Adrenal gland (tissue), 12 donors: ENCODE results near the gene ZSWIM1. TPM values are rescaled to one million over a fixed set of nuclear protein-coding genes. Genes with fewer than 3 reads are reported as not detected.

ENCODE experiments used
- DNase-seq, 7 donors: peaks; one replicate each; pipeline ENCODE4 v3.0.0-alpha.2; 2019 to 2020
- H3K27ac ChIP-seq, 5 donors: fragments of 200-600 bp; sonication (generic) in 4 of 5; 1 replicate in 3 of 5; 2 replicates in 2 of 5; pipeline versions ENCODE4 v1.5.1 to v1.8.0; 2016 to 2020; ENCODE audit warnings: mild to moderate bottlenecking in 1 of 5
- H3K27me3 ChIP-seq: fragments of 200-600 bp; 2 replicates; pipeline ENCODE4 v1.8.0; 2021
- H3K36me3 ChIP-seq, 2 donors: fragments of 200-600 bp; replicated peaks in 1 of 2; 1 replicate in 1 of 2; 2 replicates in 1 of 2; pipeline versions ENCODE4 v1.5.1 to v1.8.0; 2018 to 2022
- H3K4me1 ChIP-seq, 2 donors: fragments of 200-600 bp; replicated peaks in 1 of 2; 1 replicate in 1 of 2; 2 replicates in 1 of 2; pipeline versions ENCODE4 v1.5.1 to v1.8.0; 2018 to 2021
- H3K4me3 ChIP-seq, 4 donors: fragments of 200-600 bp; sonication (generic) in 3 of 4; one replicate each; pipeline ENCODE4 v1.5.1; 2016 to 2018
- H3K9me3 ChIP-seq, 3 donors: fragments of 200-600 bp; sonication (generic) in 1 of 3; replicated peaks in 1 of 3; 1 replicate in 2 of 3; 2 replicates in 1 of 3; pipeline versions ENCODE4 v1.5.1 to v1.8.0; 2016 to 2021
- POLR2A ChIP-seq, 2 donors: fragments of 450-650 bp; IDR thresholded peaks; one replicate each; pipeline ENCODE4 v1.6.1; 2017; ENCODE audit warnings: antibody characterized with exemption in 2 of 2, mild to moderate bottlenecking in 2 of 2, moderate library complexity in 1 of 2
- WGBS, 4 donors: extraction: QIAGEN DNeasy Blood & Tissue Kit in 2 of 4; methylation state at CpG; one replicate each; pipeline versions ENCODE4 v1.1.5 to v1.1.7; 2013 to 2017; 5-methylcytosine and 5-hydroxymethylcytosine counted together
- intact Hi-C, 2 donors: fragments of 100-400 bp; cut with DNase I; formaldehyde crosslinking; loops; one replicate each; pipeline versions ENCODE4 v1.14.1 to v1.15.0; 2022 to 2023
- polyA plus RNA-seq, 3 donors: library from polyadenylated mRNA; stranded (reverse); fragments of 200-250 nt in 2 of 3; fragments of 350-450 nt in 1 of 3; fragmentation: Illumina TruSeq in 1 of 3; extraction: RNeasy Lipid Tissue Mini Kit (QIAGEN cat#74804) in 1 of 3; gene quantifications; one replicate each; pipeline ENCODE4 v1.2.3, GENCODE V29; 2013 to 2014
- total RNA-seq, 9 donors: library from RNA; depleted of rRNA in 4 of 9; stranded (reverse); fragments of >200 nt in 4 of 9; fragments of 120-200 nt in 1 of 9; fragmentation: NEBNext Ultra II Directional in 1 of 9; extraction: Animal tissue kit (Norgen Biotek cat#: 25700) in 1 of 9; gene quantifications; one replicate each; pipeline versions ENCODE4 v1.1.0 to v1.2.4, GENCODE V29; 2013 to 2023
- TF ChIP-seq, protein P1 (sequence below), 6 experiments: fragments of 450-650 bp in 4 of 6; fragments of 200-600 bp in 2 of 6; sonication (generic) in 1 of 6; IDR thresholded peaks; 1 replicate in 5 of 6; 2 replicates in 1 of 6; pipeline versions ENCODE4 v1.5.1 to v1.8.0; 2016 to 2021; ENCODE audit warnings: antibody characterized with exemption in 6 of 6, mild to moderate bottlenecking in 2 of 6, moderate library complexity in 1 of 6
- donor health status: healthy with polysubstance abuse.
- donor health status: Bipolar disorder and iron deficiency.
- donor health status: DM: yes; HTN: yes; CAD: no.
- donor health status: DM: no; HTN: no; CAD: no.
- donor health status: DM: no; HTN: no; CAD: no.
- donor health status: DM: yes; HTN: yes; CAD: no.

The ZSWIM1 gene
- total and polyA plus RNA-seq, 12 donors: 4.2 to 22.1 (median 18.3) TPM

DNA sequence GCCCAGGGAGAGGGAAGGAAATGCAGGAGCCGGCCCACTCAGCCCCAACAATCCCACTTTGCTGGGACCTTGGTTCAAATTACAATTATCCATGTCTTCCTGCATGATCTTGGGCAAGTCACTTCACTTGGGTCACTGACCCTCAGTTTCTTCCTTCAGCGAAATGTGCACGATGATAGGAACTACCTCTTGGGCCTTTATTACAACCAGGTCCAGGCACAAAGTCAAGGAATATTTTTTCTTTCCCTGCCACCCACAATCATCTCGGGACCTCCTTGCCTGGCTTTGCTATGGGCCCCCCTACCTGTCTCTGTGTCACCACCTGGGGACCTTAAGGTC lies 31.3 kb downstream of the ZSWIM1 start:
- Histone ChIP-seq H3K4me1 (peaks cover 15 to 38% of the 10 kb centered on the region in 2 donors), H3K9me3 (no peaks in the 10 kb centered on the region), H3K27ac (peak overlapping the region in 4 of 5 donors; percentile 77 to 92 (median 90)), H3K4me3 (peak overlapping the region in 2 of 4 donors; percentile 24 to 87), H3K27me3 (no peaks in the 10 kb centered on the region), H3K36me3 (peaks cover 0 to 13% of the 10 kb centered on the region in 2 donors)
- 20 to 30% (median 24%) methylated on average over 3 to 4 of the region's 4 CpGs for whole genome bisulfite sequencing, 4 donors
- TF ChIP-seq, protein P1, sequence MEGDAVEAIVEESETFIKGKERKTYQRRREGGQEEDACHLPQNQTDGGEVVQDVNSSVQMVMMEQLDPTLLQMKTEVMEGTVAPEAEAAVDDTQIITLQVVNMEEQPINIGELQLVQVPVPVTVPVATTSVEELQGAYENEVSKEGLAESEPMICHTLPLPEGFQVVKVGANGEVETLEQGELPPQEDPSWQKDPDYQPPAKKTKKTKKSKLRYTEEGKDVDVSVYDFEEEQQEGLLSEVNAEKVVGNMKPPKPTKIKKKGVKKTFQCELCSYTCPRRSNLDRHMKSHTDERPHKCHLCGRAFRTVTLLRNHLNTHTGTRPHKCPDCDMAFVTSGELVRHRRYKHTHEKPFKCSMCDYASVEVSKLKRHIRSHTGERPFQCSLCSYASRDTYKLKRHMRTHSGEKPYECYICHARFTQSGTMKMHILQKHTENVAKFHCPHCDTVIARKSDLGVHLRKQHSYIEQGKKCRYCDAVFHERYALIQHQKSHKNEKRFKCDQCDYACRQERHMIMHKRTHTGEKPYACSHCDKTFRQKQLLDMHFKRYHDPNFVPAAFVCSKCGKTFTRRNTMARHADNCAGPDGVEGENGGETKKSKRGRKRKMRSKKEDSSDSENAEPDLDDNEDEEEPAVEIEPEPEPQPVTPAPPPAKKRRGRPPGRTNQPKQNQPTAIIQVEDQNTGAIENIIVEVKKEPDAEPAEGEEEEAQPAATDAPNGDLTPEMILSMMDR (IDR thresholded peaks at IDR 0.05): no peak
- TF ChIP-seq POLR2A (IDR thresholded peaks at IDR 0.05): no peak
- DNase-seq: no peak
- intact Hi-C loops: no loop called here

DNA sequence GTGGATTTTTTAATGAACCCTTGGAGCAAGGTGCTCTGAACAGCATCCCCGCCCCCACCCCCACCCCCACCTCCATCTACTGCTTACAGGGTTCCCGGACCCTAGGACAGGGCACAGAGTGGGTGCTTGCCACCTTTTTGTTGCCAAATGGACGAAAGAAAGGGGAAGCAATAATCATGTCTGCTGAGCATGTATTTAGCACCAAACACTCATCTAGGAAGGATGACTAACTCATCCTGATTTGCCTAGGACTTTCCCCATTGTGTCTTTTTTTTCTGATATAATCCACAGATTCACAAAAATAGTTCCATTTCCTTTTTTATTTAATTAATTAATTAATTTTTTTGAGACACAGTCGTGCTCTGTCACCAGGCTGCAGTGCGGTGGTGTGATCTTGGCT lies 32.1 kb downstream of the ZSWIM1 start:
- Histone ChIP-seq H3K27me3 (no peaks in the 10 kb centered on the region), H3K4me1 (peaks cover 16 to 46% of the 10 kb centered on the region in 2 donors), H3K27ac (peak overlapping the region in 2 of 5 donors; percentile 69 to 92), H3K36me3 (peaks cover 0 to 10% of the 10 kb centered on the region in 2 donors), H3K9me3 (no peaks in the 10 kb centered on the region), H3K4me3 (no peak overlapping the region)
- intact Hi-C loops: no loop called here
- no peak for DNase-seq
- TF ChIP-seq, protein P1 (IDR thresholded peaks at IDR 0.05): no peak
- no peak for TF ChIP-seq POLR2A (IDR thresholded peaks at IDR 0.05)
- WGBS, 4 donors: 43 to 66% (median 56%) methylated on average over 5 of the region's 5 CpGs

DNA sequence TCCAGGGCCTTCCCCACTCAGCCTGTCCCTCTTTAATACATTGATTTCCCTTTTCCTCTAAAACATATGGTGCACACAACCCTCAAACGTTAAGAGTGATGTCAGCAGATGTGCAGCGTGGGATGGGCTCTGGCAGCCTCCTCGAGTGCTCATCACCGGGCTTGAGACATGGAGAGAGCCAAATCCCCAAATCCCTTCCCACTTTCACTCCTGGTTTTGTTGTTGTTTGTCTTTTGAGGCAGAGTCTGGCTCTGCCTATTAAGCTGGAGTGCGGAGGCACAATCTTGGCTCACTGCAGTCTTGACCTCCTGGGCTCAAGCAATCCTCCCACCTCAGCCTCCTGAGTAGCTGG lies 36.7 kb downstream of the ZSWIM1 start:
- no peak for DNase-seq
- intact Hi-C loops: no loop called here
- Histone ChIP-seq H3K9me3 (no peaks in the 10 kb centered on the region), H3K4me3 (no peak overlapping the region), H3K27me3 (no peaks in the 10 kb centered on the region), H3K36me3 (no peaks in the 10 kb centered on the region), H3K4me1 (peaks cover 20 to 64% of the 10 kb centered on the region in 2 donors), H3K27ac (peak overlapping the region in 4 of 5 donors; percentile 18 to 85 (median 74))
- 29 to 57% (median 42%) methylated on average over 5 of the region's 5 CpGs for WGBS, 4 donors
- TF ChIP-seq, protein P1 (IDR thresholded peaks at IDR 0.05): no peak
- TF ChIP-seq POLR2A (IDR thresholded peaks at IDR 0.05): no peak

DNA sequence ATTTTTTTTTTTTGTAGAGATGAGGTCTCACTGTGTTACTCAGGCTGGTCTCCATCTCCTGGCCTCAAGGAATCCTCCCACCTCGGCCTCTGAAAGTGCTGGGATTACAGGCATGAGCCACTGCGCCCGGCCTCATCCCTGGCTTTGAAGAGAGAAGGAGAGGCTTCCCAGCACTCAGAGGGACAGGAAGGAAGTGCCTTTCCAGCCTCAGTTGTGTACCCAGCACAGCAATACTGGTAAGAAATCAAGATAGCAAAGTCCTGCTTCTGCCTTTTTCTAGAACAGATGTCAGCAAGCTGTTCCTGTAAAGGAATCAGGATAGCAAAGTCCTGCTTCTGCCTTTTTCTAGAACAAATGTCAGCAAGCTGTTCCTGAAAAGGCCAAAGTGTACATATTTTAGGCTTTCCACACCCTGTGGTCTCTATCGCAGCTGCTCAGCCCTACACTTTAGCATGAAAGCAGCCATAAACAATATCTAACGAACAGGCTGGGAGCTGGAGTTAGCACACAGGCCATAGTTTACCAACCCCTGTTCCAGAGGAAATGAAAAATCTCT lies 37.2 kb downstream of the ZSWIM1 start:
- 59 to 74% (median 61%) methylated on average over 5 of the region's 5 CpGs for WGBS, 4 donors
- Histone ChIP-seq H3K4me3 (no peak overlapping the region), H3K4me1 (peaks cover 20 to 66% of the 10 kb centered on the region in 2 donors), H3K36me3 (no peaks in the 10 kb centered on the region), H3K27ac (peak overlapping the region; percentile 20 to 85 (median 70)), H3K27me3 (no peaks in the 10 kb centered on the region), H3K9me3 (no peaks in the 10 kb centered on the region)
- no peak for DNase-seq
- TF ChIP-seq, protein P1 (IDR thresholded peaks at IDR 0.05): no peak
- no peak for TF ChIP-seq POLR2A (IDR thresholded peaks at IDR 0.05)
- intact Hi-C loops: no loop called here
